HL-60 (cell line): ENCODE measurements around the gene TMEM244.

ENCODE experiments used
- DNase-seq, 2 experiments: peaks; one replicate each; pipeline ENCODE4 v3.0.0-alpha.2; 2010 to 2020; ENCODE audit warnings: low read depth in 1 of 2, low spot score in 1 of 2
- H3K27ac ChIP-seq: fragments of 250-450 bp; sonication (Bioruptor Pico); replicated peaks from 2 replicates; pipeline ENCODE4 v1.5.1; 2020; ENCODE audit warnings: mild to moderate bottlenecking, moderate library complexity
- H3K27me3 ChIP-seq: fragments of 250-450 bp; sonication (Bioruptor Pico); 2 replicates; pipeline ENCODE4 v1.5.1; 2021; ENCODE audit warnings: mild to moderate bottlenecking, moderate library complexity; ENCODE audit not compliant: insufficient read depth, poor library complexity, severe bottlenecking
- H3K4me3 ChIP-seq: replicated peaks from 2 replicates; pipeline ENCODE4 v1.5.1; 2011; ENCODE audit warnings: mild to moderate bottlenecking, control low read depth, low read length; ENCODE audit not compliant: insufficient read depth
- GABPA ChIP-seq: IDR thresholded peaks from 2 replicates; pipeline ENCODE4 v1.6.1; 2012; ENCODE audit warnings: low read depth
- POLR2AphosphoS5 ChIP-seq: IDR thresholded peaks from 2 replicates; pipeline ENCODE4 v1.6.1; 2012; ENCODE audit warnings: low read depth
- SPI1 ChIP-seq: IDR thresholded peaks from 2 replicates; pipeline ENCODE4 v1.6.1; 2012; ENCODE audit warnings: low read depth, mild to moderate bottlenecking, borderline replicate concordance
- long read RNA-seq: library from polyadenylated mRNA; unstranded; transcript quantifications from one replicate; pipeline ENCODE4 v2.0.0, GENCODE V29; 2020
- TF ChIP-seq, protein P1 (sequence below): IDR thresholded peaks from one replicate; pipeline ENCODE4 v1.5.1; 2011; ENCODE audit warnings: low read length, control low read depth, inconsistent platforms; ENCODE audit not compliant: insufficient read depth
- TF ChIP-seq, protein P2 (sequence below): IDR thresholded peaks from 2 replicates; pipeline ENCODE4 v1.6.1; 2012; ENCODE audit warnings: low read depth; ENCODE audit not compliant: insufficient replicate concordance

Gene TMEM244, protein sequence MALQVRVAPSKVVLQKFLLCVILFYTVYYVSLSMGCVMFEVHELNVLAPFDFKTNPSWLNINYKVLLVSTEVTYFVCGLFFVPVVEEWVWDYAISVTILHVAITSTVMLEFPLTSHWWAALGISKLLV
- long read RNA-seq: 0 reads

DNA sequence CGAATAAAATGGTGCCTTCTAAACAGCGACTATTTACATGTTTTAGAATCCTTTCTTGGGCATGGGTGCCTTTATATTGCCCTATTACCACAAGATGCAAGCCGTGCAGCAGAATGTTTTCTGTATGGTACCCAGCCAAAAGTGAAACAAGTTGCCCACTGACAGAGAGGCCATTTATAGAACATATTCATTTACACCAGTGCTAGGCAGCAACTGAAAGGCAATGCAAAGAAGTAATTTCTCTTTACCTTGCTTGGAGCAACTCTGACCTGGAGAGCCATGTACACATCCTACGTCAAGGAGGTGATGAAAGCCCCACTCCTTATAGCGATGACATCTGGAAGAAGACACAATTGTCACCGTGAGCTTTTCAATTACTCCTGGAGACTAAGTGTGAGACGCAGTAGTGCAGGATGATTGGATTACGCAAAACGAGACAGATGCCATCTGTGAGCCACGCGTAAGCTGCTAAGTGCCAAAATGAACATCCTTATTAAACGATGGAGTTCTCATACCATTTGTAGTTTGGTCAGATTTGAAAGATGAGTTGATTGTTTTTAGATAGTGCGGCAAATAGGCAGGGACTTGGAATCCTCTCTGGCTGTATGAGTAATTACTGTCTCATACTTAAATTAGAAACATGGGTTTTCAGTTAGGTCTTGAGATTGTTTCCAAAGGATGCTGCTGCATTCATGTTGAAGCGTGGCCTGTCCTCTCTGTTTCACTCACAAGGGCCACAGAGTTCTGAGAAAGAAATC, at the start of gene TMEM244:
Gene TMEM244, minus strand, starts transcription at position 408 of the 758 bp plus-strand sequence. Its CDS starts 127 bp downstream, at position 281.
- TF ChIP-seq, protein P1, sequence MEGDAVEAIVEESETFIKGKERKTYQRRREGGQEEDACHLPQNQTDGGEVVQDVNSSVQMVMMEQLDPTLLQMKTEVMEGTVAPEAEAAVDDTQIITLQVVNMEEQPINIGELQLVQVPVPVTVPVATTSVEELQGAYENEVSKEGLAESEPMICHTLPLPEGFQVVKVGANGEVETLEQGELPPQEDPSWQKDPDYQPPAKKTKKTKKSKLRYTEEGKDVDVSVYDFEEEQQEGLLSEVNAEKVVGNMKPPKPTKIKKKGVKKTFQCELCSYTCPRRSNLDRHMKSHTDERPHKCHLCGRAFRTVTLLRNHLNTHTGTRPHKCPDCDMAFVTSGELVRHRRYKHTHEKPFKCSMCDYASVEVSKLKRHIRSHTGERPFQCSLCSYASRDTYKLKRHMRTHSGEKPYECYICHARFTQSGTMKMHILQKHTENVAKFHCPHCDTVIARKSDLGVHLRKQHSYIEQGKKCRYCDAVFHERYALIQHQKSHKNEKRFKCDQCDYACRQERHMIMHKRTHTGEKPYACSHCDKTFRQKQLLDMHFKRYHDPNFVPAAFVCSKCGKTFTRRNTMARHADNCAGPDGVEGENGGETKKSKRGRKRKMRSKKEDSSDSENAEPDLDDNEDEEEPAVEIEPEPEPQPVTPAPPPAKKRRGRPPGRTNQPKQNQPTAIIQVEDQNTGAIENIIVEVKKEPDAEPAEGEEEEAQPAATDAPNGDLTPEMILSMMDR: no peak
- TF ChIP-seq, protein P2, sequence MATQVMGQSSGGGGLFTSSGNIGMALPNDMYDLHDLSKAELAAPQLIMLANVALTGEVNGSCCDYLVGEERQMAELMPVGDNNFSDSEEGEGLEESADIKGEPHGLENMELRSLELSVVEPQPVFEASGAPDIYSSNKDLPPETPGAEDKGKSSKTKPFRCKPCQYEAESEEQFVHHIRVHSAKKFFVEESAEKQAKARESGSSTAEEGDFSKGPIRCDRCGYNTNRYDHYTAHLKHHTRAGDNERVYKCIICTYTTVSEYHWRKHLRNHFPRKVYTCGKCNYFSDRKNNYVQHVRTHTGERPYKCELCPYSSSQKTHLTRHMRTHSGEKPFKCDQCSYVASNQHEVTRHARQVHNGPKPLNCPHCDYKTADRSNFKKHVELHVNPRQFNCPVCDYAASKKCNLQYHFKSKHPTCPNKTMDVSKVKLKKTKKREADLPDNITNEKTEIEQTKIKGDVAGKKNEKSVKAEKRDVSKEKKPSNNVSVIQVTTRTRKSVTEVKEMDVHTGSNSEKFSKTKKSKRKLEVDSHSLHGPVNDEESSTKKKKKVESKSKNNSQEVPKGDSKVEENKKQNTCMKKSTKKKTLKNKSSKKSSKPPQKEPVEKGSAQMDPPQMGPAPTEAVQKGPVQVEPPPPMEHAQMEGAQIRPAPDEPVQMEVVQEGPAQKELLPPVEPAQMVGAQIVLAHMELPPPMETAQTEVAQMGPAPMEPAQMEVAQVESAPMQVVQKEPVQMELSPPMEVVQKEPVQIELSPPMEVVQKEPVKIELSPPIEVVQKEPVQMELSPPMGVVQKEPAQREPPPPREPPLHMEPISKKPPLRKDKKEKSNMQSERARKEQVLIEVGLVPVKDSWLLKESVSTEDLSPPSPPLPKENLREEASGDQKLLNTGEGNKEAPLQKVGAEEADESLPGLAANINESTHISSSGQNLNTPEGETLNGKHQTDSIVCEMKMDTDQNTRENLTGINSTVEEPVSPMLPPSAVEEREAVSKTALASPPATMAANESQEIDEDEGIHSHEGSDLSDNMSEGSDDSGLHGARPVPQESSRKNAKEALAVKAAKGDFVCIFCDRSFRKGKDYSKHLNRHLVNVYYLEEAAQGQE: no peak
- no peak for TF ChIP-seq SPI1
- TF ChIP-seq POLR2AphosphoS5: no peak
- TF ChIP-seq GABPA: no peak
- no peak for DNase-seq
- no peak within 1 kb of the TSS for H3K27ac ChIP-seq
- no peaks in the 10 kb centered on the region for H3K27me3 ChIP-seq
- H3K4me3 ChIP-seq: no peak within 1 kb of the TSS

DNA sequence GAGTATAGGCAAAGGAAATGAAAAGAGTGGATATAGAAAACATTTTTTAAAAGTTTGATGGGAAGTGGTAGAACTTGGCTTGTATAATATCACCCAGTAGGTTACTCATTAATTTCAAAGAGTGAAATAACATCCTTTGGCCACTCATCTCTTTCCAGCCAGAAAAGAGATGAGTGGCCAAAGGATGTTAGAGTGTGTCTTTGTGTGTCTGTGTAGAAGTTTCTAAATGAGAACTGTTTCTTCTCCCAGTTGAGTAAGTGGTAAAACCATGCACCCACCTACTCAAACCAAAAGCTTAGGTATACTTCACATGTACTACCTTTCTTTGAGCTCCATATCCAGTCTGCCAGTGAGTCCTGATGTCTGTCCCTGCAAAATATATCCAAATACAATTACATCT, 47.7 kb upstream of the TMEM244 start:
- H3K27me3 ChIP-seq: no peaks in the 10 kb centered on the region
- H3K4me3 ChIP-seq: no peak overlapping the region
- no peak for DNase-seq
- TF ChIP-seq, protein P1: no peak
- TF ChIP-seq POLR2AphosphoS5: no peak
- TF ChIP-seq, protein P2: no peak
- no peak for TF ChIP-seq SPI1
- no peak for TF ChIP-seq GABPA
- no peak overlapping the region for H3K27ac ChIP-seq

DNA sequence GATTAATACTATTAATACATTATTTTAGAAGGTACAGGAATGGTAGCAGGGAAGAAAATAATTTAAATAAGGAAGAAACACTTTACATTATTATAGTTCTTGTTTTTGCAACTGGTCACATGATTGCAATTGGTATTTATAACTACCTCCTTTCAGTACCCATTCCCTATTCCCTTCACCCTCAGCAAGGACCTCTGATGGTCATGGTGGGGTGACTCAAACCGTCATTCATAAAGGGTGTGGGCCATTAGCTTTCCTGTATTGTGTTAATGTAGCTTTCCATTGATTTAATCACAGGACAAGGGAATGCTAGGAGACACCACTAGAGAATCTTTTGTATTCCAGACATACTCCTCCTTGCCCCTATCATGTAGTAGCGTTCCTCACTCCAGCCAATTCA, 47.2 kb upstream of the TMEM244 start:
- DNase-seq: no peak
- TF ChIP-seq, protein P2: no peak
- TF ChIP-seq, protein P1: no peak
- TF ChIP-seq POLR2AphosphoS5 (no peak), SPI1 (no peak), GABPA (no peak)
- Histone ChIP-seq H3K27ac (no peak overlapping the region), H3K27me3 (no peaks in the 10 kb centered on the region), H3K4me3 (no peak overlapping the region)
